ENCODE data around the gene NLGN2.

- TF ChIP-seq CTCF (conservative IDR thresholded peaks at IDR 0.05; ENCODE audit: low read length), result no peak
- no peak for TF ChIP-seq EZH2phosphoT487 (IDR thresholded peaks at IDR 0.05; ENCODE audit: borderline replicate concordance, low read depth, low read length)
Observed at GRCh38 chr17:7432296-7432695, 24.7 kb downstream of the NLGN2 start.

All from OCI-LY7 (cell line).